Hematopoietic multipotent progenitor cell treated with erythropoietin and hydrocortisone succinate and interleukin-3 and kit ligand, for 4 days (in vitro differentiated cells): ENCODE data around the gene LITAFD.
"Not testable (repeated sequence)": the region's sequence is repeated elsewhere in the genome, so short reads cannot be mapped to it uniquely, and the experiment has no call there.

Experiments used
- DNase-seq: peaks from one replicate; pipeline ENCODE4 v3.0.0-alpha.2; 2015

The LITAFD gene

DNA sequence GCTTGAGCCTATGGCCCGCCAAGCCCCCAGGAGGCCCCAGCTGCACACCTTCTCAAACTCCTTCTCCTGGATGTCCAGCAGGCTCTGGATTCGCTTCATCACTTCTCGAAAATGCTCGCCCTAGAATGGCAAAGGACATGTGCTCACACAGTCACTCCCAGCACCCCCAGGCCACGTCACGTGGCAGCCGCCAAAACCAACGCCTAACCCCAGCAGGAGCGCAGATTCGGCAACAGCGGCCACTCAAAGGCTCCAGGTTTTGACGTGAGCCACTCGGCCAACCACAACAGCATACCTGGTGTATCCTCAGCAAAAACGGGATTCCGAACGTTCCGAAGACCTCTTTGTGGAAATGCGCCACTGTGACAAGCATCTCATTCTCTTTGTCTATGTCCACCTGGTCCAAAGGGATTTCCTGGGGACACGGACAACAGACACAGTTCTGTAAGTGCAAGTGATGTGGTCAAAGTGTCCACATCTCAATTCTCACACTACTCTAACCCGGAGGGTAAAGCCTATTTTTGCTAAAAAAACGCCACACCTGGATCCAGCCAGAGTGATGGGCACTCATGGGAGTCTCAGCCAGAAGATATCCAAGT lies 12.7 kb downstream of the LITAFD start:
- DNase-seq = no peak

DNA sequence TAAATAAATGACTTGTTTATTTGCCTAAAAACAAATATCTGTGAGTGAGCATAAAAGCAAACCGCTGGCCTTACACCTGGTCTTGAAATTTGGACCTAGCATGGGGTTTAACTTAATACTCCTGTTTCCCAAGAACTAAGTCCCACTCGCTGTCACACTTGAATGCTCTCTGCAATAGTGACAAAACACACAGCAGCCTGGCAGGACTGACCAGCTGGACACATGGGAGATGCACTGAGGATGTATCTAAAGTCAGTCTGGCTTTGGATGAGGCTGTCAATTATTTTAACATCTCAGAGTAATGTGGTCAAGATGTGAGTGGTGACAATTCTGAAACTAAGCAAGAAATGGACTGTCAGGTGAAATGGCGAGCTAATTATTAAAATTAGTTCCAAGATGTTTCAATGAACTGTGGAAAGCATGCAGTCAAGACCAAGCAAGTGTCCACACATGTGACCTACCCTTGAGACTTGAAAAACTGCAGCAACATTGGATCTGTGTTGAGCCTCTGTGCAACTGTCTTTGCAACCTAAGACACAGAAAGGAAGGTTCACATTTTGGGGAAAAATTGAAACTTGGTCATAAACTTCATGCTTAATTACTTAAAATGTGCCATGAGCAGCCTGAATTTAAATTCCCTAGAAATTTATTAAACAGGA lies 16.6 kb downstream of the LITAFD start:
- no peak for DNase-seq

DNA sequence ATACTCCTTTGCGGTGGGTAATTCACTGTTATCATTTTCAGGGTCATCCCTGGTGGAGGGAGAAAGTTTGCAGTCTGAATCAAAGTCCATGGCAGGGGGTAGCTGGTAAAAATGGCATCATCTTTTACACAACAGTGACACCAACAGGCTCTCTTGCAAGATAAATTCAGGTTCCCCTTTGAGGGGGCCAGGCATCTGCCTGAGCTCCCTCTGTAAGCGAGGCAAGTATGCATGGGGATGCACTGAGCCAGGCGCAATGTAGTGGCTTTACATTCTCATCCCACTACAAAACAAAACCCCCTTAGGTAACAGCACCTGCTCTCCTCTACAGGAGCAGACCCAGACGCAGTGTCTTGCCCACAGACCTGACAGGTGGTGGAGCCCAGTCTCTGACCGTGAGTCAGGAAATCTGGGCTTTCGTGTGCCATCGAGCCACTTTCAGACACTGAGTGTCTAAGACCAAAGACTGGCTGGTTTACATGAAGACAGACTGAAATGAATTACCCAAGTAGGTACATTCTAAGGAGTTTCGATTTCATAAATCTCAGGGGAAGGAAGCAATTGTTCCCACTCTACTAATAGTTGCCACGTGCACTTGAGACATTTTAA lies 17.7 kb downstream of the LITAFD start:
- DNase-seq = no peak

DNA sequence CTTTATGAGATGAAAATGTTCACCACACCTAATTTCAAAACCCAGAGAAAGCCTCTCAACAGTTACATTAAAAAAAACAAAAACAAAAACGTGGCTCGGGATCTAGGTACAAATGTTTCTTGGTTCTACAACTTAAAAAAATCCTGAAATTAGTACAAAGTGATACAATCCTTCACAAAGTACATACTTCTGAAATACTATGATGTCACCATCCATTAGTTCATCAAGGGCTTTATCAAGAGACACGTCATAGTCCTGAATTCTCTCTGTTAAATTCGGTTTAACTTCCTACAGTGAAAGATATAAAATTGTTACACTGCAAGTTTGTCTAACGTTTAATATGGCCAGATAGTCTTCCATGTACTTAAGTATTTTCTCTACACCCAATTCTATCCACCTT lies 18.2 kb downstream of the LITAFD start:
- no peak for DNase-seq

DNA sequence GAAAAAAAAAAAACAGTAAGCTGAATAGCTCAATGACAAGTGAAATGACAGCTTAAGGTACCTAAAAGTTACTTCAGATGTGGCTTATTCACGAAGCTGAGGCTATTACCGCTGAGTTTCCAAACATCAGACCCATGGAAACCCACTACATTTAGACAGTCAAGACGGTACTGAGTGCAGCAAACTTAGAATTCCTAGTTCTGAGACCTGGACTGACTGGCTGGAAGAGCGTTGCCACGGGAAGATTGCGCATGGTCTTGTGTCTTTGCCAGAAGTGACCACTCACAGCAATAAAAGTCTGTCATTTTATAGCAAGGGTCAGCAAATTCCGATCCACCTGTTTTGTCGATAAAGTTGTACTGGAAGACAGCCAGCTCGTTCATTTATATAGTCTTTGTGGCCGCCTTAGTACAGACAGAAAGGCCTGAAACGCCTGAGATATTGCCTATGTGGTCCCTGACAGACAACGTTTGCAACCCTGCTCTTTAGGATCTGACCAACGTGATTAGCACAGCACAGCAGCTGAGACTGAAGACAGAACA lies 19.2 kb downstream of the LITAFD start:
- no peak for DNase-seq

DNA sequence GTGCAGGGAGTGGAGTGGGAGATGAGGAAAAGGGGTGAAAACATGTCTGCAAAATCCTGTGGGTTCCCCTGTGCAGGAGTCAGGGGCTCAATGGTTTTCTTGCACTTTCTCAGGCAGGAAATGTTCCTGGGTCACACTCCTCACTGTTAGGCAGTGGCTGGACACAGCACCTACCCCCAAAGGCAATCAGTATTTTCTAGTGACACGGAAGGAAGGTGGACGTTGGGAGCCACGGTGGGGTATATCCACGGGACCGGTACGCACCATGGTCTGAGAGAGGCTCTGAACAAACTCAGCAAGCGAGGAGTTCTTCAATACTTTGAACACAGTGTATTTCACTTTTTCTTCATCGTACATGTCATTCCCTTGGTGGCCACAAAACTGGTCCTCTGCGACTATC lies 20.9 kb downstream of the LITAFD start:
- DNase-seq = no peak

DNA sequence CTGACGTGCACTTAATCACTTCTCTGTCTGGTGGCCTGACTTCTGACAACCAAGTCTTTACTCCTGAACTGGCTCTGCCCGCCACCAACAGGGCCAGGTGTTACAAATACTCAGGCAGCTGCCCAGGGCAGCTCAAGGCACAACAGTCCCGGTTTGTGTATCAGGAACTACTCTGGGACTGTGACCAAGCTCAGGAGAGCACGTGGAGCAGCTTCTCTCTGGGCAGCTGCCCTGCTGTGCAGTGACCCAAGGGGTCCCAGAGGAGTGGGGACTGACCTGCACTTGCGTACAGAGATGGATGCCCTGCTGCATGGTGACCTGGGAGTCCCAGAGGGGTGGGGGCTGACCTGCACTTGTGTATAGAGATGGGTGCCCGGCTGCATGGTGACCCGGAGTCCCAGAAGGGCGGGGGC lies 21.9 kb downstream of the LITAFD start:
- DNase-seq = no peak

DNA sequence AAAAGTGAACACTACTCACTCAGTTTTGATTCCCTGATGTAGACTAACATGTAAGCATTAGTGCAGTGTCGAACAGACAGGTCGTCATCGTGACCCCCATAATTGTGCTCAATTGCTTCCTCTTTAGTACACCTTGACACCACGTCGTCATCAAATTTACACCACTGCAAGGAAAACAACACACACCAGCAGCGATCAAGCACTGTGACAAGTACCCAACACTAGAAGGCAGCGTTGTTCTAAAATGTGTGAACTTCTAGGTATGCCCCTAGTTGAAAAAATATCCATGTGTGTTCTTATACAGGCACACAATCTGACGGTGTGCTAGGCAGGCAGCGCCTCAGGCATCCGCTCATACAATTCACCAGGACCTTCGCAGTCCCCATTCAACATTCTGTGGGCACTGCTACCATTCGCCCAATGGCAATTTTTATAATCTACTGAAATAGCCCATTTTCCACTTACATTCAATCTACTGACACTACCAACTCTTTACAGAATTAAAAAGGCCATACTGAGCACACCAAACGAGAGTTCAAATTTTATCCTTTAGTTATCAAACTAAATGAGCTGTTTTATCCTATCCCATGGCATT lies 23.1 kb downstream of the LITAFD start:
- peak; percentile 74 for DNase-seq

DNA sequence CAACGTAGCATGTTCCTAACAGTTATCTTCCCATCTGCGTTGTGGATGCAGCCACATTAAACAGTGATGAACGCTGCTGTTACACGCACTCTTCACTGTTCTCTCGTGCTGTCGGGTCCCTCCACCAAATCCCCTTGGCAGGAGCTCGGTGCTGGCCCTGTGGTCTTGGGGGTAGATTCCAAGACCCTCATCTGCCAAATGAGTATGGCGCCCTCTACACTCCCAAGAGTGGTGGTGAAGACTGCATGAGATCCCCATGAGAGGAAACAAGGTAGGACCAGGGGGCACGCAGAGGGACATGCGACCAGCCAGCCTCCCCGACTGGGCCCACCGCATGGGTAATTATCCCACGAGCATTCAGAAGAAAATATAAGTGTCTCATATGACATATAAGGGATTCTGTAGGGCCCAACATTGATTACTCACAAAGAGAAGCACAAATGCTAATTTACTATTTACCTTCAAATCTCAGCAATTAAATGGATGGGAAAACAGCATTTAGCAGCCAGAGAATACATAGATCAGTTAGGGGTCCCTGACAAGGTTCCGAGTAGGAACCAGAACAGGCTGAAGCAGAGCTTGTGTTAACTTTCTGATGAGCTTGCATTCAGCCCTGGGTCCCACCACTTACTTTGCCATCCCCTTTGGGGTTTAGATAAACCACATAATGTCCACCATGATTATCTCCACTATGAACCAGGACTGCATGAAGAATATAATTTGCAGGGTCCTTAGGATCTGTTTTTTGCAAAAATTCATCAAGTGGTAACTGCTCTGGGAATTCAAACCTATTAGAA lies 23.8 kb downstream of the LITAFD start:
- peak; percentile 37 for DNase-seq

DNA sequence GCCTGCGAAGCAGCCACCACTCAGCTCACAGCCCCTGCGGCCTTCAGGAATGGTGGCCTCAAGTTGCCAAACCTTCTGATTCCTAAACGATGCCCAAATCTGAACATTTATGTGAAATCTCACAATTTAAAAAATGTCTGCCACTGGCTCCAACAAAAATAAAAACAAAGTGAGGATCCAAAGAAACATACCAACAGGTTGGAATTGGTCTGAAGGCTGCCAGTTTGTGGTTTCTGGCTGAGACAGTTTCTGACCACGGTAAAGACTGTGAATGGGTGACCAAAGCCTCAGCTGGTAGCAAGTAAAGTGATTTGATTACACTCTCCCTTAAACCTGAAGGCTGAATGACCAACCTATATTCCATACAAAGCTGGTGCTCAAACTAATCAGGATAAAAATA lies 24.9 kb downstream of the LITAFD start:
- DNase-seq = no peak

DNA sequence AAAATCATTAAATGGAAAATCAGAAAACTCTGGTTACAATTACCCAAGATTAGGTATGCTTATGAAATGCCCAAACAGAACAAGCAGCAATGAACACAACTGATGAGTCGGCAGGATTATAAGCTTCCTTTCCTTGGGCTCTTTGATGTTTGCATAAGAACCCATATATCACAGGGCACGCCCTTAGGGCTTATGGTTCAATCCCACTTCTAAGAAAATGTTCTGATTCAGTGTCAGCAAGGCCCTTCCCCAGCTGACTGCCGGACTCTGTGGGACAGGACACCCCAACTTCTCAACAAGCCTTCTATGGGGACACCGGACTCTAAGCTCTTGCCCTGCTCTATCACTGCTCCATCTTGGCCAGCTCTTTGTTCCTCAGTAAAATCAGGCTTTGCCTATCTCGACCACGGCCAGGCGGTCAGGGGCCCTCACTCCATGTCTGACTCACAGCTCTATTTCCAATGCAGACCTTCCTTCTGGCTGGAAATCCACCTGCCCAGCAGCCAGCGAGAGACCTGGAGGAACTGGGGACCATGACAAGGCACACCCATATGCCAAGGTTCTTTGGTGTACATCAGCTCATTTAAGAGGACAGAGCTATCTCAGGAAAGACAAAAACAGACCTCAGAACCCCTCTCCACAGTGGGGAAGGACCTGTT lies 26.8 kb downstream of the LITAFD start:
- DNase-seq = no peak

DNA sequence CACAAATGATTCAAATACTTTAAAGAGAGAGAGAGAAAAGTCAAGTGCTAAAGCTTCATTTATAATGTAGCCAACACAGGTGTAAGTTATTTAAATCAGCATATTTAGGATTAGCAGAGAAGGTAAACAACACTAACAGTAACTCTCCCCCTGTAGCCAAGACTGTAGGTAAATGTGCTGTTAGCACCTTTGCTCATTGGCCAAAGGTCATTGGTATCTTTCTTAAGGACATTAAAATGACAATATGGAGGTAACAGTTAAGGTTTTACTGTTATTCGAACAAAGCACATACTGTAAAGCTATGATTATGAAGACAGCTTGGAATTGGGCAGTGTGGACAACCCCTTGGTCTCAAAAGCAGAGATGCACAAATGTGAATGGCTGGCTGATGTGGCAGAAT lies 28.7 kb downstream of the LITAFD start:
- DNase-seq = no peak

DNA sequence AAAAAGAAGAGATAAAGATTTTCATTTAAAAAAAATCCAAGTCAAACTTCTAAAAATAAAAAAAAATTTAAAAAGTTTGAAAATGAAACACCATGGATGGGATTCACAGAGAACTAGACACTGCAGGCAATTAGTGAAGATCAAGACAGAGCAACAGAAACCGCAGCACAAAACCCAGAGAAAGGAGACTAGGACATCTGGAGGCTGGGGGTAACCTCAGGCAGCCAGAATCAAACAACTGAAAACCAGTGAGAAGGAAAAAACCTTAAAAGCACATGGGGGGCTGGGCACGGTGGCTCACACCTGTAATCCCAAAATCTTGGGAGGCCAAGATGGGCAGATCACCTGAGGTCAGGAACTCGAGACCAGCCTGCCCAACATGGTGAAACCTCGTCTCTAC lies 30.6 kb downstream of the LITAFD start:
- no peak for DNase-seq

DNA sequence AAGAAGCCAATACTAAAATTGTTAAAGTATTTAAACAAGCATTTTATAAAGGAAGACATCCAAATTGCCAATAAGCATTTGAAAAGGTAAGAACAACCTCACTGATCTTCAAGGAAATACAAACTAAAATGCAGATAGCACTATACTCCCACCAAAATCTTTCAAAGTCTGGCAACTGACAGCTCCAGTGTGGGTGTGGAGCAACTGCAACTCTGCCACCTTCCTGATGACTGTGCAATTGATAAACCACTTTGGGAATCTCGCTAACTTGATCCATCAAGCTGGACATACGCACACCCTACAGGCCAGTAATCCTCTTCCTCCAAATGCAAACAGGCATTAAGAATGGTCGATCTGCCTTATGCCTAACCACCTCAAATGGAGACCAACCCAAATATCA lies 31.9 kb downstream of the LITAFD start:
- DNase-seq = no peak

DNA sequence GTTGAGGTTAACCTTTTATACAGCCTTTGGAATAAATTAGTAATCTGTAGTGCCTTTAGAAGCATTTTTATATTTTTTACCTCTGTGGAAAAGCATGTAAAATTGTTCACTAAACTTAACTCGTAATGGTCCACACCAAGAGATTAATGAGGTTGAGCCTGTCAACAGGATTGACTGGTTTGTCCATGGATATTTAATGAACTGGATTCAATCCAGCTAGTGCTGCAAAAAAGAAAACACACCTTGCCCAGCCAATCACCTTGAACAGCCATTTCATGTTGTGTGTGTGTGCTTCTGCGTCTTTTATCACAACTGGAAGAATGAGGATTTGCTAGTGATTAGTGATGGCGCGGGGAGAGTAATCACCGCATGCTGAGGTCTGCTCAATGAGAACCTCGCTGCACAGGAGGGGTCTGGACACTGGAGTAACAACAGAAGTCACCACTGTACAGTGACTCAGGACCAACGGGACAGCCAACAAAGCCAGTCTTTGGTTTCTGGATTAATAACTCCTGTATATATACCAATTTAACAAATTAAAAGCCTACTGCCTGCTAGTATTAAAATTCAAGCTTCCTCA lies 33.7 kb downstream of the LITAFD start:
- DNase-seq = no peak

DNA sequence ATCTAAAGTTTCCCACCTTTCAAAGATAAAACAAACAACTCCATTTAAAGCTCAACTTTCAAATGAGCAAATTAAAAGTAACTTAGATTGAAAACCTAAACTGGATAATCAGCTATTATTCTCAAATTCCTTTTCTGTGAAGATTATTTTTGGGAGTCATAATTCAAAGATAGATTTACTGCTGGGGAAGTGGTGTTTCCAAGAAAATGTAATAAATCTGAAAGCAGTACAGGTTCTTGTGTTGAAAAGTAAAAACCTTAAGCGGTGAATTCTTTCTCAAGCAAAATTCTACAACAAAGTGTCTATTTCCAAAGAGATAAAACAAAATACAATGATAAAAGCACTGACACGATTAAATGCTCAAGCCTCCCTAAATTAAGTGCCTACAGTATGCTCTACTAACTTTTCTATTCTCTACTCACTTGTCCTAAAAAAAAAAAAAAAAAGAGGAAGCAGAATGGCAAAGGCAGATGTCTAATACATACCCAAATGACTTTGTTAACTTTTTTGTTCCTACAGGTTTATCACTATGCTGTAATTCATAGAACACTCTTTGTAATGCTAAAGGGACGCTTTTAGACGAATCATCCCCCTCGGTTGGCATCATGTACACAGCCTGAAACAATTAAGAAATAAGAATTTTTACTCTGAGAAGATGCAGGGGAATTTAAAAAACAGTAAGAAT lies 34.5 kb downstream of the LITAFD start:
- DNase-seq = peak; percentile 40

DNA sequence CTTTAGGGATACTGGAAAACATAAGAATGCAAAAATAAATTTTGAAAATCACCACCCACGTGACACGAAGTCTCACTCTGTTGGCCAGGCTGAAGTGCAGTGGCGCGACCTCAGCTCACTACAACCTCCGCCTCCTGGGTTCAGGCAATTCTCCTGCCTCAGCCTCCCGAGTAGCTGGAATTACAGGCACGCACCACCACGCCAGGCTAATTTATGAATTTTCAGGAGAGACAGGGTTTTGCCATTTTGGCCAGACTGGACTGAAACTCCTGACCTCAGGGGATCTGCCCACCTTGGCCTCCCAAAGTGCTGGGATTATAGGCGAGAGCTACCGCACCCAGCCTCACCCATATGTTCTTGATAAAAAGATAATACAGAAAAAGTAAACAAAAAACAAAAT lies 35.2 kb downstream of the LITAFD start:
- not testable (repeated sequence) for DNase-seq

DNA sequence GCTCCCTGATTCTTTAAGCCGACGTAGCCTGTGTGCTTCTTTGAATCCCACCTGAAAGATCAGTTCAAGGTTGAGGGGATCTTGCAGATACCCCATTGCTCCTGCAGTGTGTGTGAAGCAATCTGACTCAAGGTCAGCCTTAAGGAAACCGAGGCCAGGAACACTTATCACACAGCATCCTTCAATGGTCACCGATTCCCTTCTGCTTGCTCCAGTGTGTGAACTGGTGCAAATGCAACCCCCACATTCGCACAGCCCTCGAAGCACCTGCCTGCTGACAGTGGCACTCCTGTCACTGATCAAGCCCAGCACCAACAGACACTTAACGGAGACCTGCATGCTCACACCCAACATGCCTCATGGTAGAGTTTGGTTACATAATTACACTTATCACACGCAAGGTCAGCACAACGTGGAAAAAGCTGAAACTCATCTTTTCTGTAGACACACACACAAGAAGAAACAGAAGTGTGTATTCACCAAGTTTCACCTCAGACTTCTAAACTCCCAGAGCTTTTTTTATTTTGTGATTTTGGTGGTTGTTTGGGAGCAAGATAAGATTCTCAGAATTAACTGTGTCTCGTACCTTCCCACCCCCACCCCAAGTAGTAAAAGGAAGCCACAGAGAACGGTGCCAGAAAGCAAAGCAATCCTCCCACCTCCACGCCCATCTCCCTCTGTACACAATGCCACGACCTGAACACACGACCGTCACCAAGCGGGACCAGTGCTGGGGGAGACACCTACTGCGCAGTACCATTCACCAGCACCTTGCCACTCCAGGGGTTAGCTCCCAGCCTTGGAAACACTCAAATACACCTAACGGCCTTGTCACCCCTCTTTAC lies 37.2 kb downstream of the LITAFD start:
- peak; percentile 53 for DNase-seq

DNA sequence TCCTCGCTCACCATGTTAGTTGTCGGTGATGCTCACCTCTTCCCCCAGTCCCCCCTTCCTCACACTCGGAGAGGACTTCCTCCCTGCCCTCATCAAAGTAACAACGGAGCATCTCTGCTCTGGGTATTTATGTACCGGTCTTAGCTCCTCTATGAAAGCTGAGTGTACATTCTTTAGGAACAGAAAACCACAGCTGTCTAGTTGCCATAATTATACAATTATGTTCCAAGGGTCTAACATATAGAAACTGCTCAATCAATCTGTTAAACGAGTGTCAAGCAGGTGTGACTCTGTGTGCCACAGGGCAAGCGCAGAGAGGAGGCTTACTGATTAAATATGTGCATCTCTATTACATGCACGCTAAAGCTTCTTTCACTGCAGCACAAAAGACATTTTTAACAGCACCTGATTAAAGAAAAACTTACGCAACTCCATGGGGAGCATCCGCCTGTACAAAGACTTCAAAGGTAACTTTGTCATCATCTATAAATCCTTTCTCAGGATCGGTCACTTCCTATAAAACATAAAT lies 37.8 kb downstream of the LITAFD start:
- DNase-seq = no peak

DNA sequence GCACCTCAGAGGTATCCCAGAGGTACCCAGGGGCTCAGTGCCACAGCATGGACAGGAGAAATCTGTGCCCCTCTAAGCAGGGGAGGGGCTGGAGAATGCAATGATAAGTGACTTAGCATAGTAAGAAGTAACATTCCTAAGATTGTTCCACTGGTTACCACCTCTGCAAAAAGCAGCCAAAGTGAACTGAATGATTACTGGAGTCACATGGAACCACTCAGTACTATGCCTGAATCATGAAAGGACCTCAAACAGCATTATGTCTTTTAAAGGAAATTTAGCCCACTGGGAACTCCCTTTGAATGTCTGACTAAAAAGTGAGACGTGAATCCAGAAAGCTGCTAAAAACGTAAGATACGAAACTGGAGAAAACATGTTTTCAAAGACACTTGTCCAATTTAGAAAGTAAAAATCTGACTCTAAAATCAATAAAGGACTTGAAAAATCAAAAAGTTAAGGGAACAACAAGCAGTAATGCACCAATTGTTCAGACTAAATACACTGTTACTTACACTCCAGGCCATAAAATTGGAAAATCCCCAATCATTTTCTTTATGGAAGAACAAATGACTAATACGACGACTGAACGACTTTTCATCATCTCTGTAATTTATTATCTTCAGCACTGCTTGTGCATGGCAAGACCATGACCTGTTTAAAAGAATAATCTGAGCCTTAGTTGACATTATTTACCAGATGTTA lies 38.6 kb downstream of the LITAFD start:
- no peak for DNase-seq
